AG09309 (cell line): Measurements from ENCODE around the gene HOXC13.

Experiments used
- DNase-seq: peaks from one replicate; pipeline ENCODE4 v3.0.0-alpha.2; 2010; ENCODE audit warnings: low read depth
- H3K4me3 ChIP-seq: 2 replicates; pipeline ENCODE4 v1.5.1; 2011; ENCODE audit warnings: mild to moderate bottlenecking, low read depth, low read length, moderate library complexity; ENCODE audit not compliant: control insufficient read depth
- TF ChIP-seq, protein P1 (sequence below): IDR thresholded peaks from 2 replicates; pipeline ENCODE4 v1.5.1; 2011; ENCODE audit warnings: mild to moderate bottlenecking, low read depth, low read length, inconsistent platforms; ENCODE audit not compliant: insufficient read depth, control insufficient read depth; ENCODE audit errors: missing control alignments

The HOXC13 gene

DNA sequence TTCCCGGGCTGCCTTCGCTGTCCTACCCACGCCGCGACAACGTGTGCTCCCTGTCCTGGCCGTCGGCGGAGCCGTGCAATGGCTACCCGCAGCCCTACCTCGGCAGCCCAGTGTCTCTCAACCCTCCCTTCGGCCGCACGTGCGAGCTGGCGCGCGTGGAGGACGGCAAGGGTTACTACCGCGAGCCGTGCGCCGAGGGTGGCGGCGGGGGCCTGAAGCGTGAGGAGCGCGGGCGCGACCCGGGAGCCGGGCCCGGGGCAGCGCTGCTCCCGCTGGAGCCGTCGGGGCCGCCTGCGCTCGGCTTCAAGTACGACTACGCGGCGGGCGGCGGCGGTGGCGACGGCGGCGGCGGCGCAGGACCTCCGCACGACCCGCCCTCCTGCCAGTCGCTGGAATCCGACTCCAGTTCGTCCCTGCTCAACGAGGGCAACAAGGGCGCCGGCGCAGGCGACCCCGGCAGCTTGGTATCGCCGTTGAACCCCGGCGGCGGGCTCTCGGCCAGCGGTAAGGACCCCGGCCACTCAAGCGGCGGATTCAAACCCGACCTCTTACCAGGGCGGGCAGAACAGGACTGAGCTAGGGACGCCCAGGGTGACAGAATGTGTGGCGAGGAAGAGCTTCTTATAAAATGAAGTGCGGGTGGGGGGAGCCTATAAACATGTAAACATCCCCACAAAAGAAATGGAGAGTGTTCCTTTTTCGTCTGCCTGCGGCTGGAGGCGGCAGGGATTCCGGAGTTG is 16.6 kb downstream of the HOXC13 start:
- no peak for DNase-seq
- TF ChIP-seq, protein P1, sequence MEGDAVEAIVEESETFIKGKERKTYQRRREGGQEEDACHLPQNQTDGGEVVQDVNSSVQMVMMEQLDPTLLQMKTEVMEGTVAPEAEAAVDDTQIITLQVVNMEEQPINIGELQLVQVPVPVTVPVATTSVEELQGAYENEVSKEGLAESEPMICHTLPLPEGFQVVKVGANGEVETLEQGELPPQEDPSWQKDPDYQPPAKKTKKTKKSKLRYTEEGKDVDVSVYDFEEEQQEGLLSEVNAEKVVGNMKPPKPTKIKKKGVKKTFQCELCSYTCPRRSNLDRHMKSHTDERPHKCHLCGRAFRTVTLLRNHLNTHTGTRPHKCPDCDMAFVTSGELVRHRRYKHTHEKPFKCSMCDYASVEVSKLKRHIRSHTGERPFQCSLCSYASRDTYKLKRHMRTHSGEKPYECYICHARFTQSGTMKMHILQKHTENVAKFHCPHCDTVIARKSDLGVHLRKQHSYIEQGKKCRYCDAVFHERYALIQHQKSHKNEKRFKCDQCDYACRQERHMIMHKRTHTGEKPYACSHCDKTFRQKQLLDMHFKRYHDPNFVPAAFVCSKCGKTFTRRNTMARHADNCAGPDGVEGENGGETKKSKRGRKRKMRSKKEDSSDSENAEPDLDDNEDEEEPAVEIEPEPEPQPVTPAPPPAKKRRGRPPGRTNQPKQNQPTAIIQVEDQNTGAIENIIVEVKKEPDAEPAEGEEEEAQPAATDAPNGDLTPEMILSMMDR: no peak
- H3K4me3 ChIP-seq: no peak overlapping the region

DNA sequence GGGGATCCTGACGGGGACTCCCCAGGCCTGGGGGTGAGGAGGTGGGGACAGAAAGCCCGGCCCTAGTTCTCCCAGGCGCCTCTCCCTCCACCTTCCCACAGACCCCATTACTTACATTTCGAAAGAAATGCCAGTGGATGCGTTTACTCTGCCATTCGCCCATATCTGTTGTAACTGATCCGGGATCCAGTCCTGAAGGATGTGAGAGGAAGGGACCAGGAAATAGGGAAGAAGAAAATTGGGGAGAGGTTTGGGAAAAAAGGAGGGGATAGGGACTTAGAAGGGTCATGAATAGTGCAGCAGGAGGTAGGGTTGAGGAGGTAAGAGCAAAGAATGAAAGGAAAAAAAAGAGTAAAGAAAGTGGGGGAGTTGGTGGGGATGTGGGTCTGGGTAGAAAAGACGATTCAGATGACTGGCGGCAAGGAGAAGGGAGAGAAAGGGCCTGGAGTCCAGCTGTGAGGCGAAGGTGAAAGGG is 17.2 kb downstream of the HOXC13 start:
- DNase-seq: no peak
- H3K4me3 ChIP-seq: no peak overlapping the region
- TF ChIP-seq, protein P1: no peak

GRCh38 chr12:53956251-53956887 is 17.7 kb downstream of the HOXC13 start:
- DNase-seq: no peak
- TF ChIP-seq, protein P1: no peak

GRCh38 chr12:53956914-53957536 is 18.4 kb downstream of the HOXC13 start:
- no peak overlapping the region for H3K4me3 ChIP-seq
- TF ChIP-seq, protein P1: no peak
- DNase-seq: no peak

More at GRCh38 chr12:53956251-53956887, 17.7 kb downstream of the HOXC13 start:
- H3K4me3 ChIP-seq: no peak overlapping the region

DNA sequence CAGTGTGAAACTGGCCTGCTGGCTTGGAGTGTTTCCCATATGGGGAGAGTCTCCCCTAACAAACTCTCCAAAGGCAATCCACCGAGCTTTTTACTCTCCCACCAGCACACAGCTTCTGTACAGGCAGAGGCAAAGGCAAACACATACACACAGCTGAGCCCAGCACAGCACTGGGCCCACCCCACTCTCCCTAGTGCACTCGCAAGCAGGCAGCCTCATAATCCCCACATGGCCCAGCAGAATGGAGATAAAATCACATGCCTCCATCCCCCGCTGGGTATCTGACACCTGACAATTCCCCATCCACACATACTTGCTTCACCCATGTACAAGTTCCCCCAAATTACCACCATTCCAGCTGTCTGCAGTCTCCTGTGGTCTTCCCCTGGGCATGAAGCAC is 19.5 kb downstream of the HOXC13 start:
- DNase-seq: no peak
- TF ChIP-seq, protein P1: no peak
- no peak overlapping the region for H3K4me3 ChIP-seq

- TF ChIP-seq, protein P1: no peak
- no peak for DNase-seq
- H3K4me3 ChIP-seq: no peak overlapping the region
These were observed 20.7 kb downstream of the HOXC13 start for GRCh38 chr12:53959314-53959713.
